GM23338 (cell line): ENCODE data around the gene MYO7B. TPM values are rescaled to one million over a fixed set of nuclear protein-coding genes. Genes with fewer than 3 reads are reported as not detected.

ENCODE experiments used
- CREB1 ChIP-seq: fragments of 250-450 bp; sonication (Bioruptor Pico); IDR thresholded peaks from 2 replicates; pipeline ENCODE4 v1.5.0; 2020; ENCODE audit warnings: low read depth, mild to moderate bottlenecking, moderate library complexity
- EZH2 ChIP-seq: fragments of 200-600 bp; sonication (generic); IDR thresholded peaks from one replicate; pipeline ENCODE4 v1.8.0; 2017; ENCODE audit warnings: antibody characterized with exemption, mild to moderate bottlenecking, low read depth; ENCODE audit not compliant: unreplicated experiment
- JUNB ChIP-seq: IDR thresholded peaks from one replicate; pipeline ENCODE4 v1.6.1; 2016; ENCODE audit warnings: antibody characterized with exemption; ENCODE audit not compliant: unreplicated experiment
- NANOG ChIP-seq: IDR thresholded peaks from 2 replicates; pipeline ENCODE4 v1.6.1; 2016; ENCODE audit warnings: antibody characterized with exemption, borderline replicate concordance
- STAT1 ChIP-seq: IDR thresholded peaks from one replicate; pipeline ENCODE4 v1.6.1; 2016; ENCODE audit warnings: antibody characterized with exemption; ENCODE audit not compliant: unreplicated experiment
- ZNF114 ChIP-seq: fragments of 250-450 bp; sonication (Bioruptor Pico); IDR thresholded peaks from 2 replicates; pipeline ENCODE4 v1.5.0; 2020; ENCODE audit warnings: mild to moderate bottlenecking, moderate library complexity
- ZNF331 ChIP-seq: fragments of 250-450 bp; sonication (Bioruptor Pico); IDR thresholded peaks from 2 replicates; pipeline ENCODE4 v1.5.0; 2020; ENCODE audit warnings: low read depth, mild to moderate bottlenecking, moderate library complexity
- polyA plus RNA-seq: library from polyadenylated mRNA; unstranded; fragments of >200 nt; fragmentation: Nextera tagmentation; extraction: Ambion mirVana; gene quantifications from 2 replicates; pipeline ENCODE4 v1.2.1, GENCODE V29; 2016
- total RNA-seq: library from RNA; depleted of rRNA; stranded (reverse); fragments of >200 nt; shearing (Covaris generic); gene quantifications from 2 replicates; pipeline ENCODE4 v1.2.3, GENCODE V29; 2014
- TF ChIP-seq, protein P1 (sequence below): fragments of 250-450 bp; sonication (Bioruptor Pico); IDR thresholded peaks from 2 replicates; pipeline ENCODE4 v1.5.0; 2020; ENCODE audit warnings: mild to moderate bottlenecking, moderate library complexity
- TF ChIP-seq, protein P2 (sequence below): IDR thresholded peaks from 2 replicates; pipeline ENCODE4 v1.6.1; 2016; ENCODE audit warnings: antibody characterized with exemption
- TF ChIP-seq, protein P3 (sequence below), 2 experiments: fragments of 200-600 bp in 1 of 2; sonication (generic) in 1 of 2; conservative IDR thresholded peaks; 2 replicates each; pipeline versions ENCODE4 v1.5.1 to v1.6.1; 2016 to 2017; ENCODE audit warnings: antibody characterized with exemption in 2 of 2, low read depth in 2 of 2, mild to moderate bottlenecking in 2 of 2, moderate library complexity in 1 of 2

The MYO7B gene
- total and polyA plus RNA-seq, 2 experiments from 2014 or later = not detected

DNA sequence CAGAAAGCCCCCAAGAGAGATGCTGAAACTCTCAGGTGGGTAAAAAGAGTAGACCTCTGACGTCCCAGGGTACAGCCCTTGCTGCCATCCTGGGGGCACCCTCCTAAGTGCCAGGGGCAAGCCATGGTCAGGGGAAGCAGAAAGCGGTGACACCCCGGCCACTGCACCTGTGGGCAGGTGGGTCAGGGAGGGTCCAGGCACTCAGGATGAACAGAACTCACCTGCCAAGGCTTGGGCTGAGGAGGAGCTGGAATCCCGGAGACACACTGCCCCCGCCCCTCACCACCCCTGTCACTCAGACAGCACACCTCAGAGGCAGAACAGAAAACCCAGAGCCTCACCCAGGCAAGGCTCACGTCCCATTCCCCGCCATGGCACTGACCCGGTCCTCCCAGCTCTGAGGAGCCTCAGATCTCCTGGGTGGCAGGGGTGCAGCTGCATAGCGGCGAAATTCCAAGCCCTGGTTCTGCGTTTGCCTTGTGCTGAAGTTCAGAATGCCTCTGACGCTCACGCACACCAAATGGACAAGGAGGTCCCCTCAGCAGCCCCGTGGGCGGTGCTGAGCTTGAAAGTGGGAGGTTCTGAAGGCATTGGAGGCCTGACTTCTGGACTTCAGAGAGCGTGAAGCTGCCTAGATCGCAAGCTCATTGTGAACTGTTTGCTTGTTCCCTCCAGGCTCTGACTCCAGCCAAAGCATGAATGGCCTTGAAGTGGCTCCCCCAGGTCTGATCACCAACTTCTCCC is 114.7 kb downstream of the MYO7B start (continued):
- TF ChIP-seq, protein P1, sequence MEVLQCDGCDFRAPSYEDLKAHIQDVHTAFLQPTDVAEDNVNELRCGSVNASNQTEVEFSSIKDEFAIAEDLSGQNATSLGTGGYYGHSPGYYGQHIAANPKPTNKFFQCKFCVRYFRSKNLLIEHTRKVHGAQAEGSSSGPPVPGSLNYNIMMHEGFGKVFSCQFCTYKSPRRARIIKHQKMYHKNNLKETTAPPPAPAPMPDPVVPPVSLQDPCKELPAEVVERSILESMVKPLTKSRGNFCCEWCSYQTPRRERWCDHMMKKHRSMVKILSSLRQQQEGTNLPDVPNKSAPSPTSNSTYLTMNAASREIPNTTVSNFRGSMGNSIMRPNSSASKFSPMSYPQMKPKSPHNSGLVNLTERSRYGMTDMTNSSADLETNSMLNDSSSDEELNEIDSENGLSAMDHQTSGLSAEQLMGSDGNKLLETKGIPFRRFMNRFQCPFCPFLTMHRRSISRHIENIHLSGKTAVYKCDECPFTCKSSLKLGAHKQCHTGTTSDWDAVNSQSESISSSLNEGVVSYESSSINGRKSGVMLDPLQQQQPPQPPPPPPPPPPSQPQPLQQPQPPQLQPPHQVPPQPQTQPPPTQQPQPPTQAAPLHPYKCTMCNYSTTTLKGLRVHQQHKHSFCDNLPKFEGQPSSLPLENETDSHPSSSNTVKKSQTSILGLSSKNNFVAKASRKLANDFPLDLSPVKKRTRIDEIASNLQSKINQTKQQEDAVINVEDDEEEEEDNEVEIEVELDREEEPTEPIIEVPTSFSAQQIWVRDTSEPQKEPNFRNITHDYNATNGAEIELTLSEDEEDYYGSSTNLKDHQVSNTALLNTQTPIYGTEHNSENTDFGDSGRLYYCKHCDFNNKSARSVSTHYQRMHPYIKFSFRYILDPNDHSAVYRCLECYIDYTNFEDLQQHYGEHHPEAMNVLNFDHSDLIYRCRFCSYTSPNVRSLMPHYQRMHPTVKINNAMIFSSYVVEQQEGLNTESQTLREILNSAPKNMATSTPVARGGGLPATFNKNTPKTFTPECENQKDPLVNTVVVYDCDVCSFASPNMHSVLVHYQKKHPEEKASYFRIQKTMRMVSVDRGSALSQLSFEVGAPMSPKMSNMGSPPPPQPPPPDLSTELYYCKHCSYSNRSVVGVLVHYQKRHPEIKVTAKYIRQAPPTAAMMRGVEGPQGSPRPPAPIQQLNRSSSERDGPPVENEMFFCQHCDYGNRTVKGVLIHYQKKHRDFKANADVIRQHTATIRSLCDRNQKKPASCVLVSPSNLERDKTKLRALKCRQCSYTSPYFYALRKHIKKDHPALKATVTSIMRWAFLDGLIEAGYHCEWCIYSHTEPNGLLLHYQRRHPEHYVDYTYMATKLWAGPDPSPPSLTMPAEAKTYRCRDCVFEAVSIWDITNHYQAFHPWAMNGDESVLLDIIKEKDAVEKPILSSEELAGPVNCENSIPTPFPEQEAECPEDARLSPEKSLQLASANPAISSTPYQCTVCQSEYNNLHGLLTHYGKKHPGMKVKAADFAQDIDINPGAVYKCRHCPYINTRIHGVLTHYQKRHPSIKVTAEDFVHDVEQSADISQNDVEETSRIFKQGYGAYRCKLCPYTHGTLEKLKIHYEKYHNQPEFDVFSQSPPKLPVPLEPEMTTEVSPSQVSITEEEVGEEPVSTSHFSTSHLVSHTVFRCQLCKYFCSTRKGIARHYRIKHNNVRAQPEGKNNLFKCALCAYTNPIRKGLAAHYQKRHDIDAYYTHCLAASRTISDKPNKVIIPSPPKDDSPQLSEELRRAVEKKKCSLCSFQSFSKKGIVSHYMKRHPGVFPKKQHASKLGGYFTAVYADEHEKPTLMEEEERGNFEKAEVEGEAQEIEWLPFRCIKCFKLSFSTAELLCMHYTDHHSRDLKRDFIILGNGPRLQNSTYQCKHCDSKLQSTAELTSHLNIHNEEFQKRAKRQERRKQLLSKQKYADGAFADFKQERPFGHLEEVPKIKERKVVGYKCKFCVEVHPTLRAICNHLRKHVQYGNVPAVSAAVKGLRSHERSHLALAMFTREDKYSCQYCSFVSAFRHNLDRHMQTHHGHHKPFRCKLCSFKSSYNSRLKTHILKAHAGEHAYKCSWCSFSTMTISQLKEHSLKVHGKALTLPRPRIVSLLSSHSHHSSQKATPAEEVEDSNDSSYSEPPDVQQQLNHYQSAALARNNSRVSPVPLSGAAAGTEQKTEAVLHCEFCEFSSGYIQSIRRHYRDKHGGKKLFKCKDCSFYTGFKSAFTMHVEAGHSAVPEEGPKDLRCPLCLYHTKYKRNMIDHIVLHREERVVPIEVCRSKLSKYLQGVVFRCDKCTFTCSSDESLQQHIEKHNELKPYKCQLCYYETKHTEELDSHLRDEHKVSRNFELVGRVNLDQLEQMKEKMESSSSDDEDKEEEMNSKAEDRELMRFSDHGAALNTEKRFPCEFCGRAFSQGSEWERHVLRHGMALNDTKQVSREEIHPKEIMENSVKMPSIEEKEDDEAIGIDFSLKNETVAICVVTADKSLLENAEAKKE (CRISPR knock-in tag) = no peak
- TF ChIP-seq, protein P2, sequence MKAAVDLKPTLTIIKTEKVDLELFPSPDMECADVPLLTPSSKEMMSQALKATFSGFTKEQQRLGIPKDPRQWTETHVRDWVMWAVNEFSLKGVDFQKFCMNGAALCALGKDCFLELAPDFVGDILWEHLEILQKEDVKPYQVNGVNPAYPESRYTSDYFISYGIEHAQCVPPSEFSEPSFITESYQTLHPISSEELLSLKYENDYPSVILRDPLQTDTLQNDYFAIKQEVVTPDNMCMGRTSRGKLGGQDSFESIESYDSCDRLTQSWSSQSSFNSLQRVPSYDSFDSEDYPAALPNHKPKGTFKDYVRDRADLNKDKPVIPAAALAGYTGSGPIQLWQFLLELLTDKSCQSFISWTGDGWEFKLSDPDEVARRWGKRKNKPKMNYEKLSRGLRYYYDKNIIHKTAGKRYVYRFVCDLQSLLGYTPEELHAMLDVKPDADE = no peak
- TF ChIP-seq NANOG (no peak), ZNF331 (CRISPR knock-in tag) (no peak), ZNF114 (no peak), EZH2 (no peak), CREB1 (CRISPR knock-in tag) (no peak), STAT1 (no peak), JUNB (no peak)
- TF ChIP-seq, protein P3, sequence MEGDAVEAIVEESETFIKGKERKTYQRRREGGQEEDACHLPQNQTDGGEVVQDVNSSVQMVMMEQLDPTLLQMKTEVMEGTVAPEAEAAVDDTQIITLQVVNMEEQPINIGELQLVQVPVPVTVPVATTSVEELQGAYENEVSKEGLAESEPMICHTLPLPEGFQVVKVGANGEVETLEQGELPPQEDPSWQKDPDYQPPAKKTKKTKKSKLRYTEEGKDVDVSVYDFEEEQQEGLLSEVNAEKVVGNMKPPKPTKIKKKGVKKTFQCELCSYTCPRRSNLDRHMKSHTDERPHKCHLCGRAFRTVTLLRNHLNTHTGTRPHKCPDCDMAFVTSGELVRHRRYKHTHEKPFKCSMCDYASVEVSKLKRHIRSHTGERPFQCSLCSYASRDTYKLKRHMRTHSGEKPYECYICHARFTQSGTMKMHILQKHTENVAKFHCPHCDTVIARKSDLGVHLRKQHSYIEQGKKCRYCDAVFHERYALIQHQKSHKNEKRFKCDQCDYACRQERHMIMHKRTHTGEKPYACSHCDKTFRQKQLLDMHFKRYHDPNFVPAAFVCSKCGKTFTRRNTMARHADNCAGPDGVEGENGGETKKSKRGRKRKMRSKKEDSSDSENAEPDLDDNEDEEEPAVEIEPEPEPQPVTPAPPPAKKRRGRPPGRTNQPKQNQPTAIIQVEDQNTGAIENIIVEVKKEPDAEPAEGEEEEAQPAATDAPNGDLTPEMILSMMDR (conservative IDR thresholded peaks at IDR 0.05; ENCODE audit: low read depth in 2 of 2) = no peak
